ENCODE data around the gene NDE1.

DNA sequence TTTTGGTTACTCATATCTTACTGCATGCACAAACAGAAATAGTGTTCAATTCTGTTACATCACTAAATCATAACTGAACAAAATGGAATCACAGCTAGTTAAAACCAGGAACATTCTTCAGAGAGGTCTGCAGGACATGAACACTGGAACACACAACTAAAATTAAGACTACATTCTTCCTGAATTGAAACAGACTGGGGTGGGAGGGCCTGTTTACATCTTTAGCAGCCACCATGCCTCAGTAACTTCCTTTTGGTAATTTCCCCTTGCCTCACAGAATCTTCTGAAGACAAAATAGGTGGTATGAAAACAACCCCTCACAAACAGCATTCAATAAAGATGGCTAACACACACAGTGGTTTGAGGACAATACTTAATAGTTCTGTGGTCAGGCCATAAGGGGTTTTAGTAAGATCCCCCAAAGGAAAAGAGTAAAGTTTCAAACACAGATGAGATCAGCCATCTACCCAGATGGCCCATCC, 13.6 kb upstream of the NDE1 start:
- TF ChIP-seq EZH2 (IDR thresholded peaks at IDR 0.05; ENCODE audit: borderline replicate concordance, low read length): no peak
- TF ChIP-seq, protein P1, sequence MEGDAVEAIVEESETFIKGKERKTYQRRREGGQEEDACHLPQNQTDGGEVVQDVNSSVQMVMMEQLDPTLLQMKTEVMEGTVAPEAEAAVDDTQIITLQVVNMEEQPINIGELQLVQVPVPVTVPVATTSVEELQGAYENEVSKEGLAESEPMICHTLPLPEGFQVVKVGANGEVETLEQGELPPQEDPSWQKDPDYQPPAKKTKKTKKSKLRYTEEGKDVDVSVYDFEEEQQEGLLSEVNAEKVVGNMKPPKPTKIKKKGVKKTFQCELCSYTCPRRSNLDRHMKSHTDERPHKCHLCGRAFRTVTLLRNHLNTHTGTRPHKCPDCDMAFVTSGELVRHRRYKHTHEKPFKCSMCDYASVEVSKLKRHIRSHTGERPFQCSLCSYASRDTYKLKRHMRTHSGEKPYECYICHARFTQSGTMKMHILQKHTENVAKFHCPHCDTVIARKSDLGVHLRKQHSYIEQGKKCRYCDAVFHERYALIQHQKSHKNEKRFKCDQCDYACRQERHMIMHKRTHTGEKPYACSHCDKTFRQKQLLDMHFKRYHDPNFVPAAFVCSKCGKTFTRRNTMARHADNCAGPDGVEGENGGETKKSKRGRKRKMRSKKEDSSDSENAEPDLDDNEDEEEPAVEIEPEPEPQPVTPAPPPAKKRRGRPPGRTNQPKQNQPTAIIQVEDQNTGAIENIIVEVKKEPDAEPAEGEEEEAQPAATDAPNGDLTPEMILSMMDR (IDR thresholded peaks at IDR 0.05; ENCODE audit: low read length): no peak
